Suprapubic skin (tissue), 4 donors: ENCODE measurements around the gene SMARCA4. TPM values are rescaled to one million over a fixed set of nuclear protein-coding genes. Genes with fewer than 3 reads are reported as not detected.
"Not testable (repeated sequence)": the region's sequence is repeated elsewhere in the genome, so short reads cannot be mapped to it uniquely, and the experiment has no call there.

Experiments used
- DNase-seq, 2 donors: peaks; one replicate each; pipeline ENCODE4 v3.0.0-alpha.2; 2019; ENCODE audit warnings: low spot score in 2 of 2
- H3K27ac ChIP-seq: fragments of 200-600 bp; sonication (generic); one replicate; pipeline ENCODE4 v1.5.1; 2019
- H3K27me3 ChIP-seq: fragments of 200-600 bp; sonication (generic); one replicate; pipeline ENCODE4 v1.5.1; 2019
- H3K36me3 ChIP-seq: fragments of 200-600 bp; sonication (generic); one replicate; pipeline ENCODE4 v1.5.1; 2019
- H3K4me1 ChIP-seq: fragments of 200-600 bp; sonication (generic); one replicate; pipeline ENCODE4 v1.5.1; 2019
- H3K4me3 ChIP-seq: fragments of 200-600 bp; sonication (generic); one replicate; pipeline ENCODE4 v1.5.1; 2019; ENCODE audit warnings: mild to moderate bottlenecking
- H3K9me3 ChIP-seq: fragments of 200-600 bp; sonication (generic); one replicate; pipeline ENCODE4 v1.5.1; 2019
- CTCF ChIP-seq, 2 donors: fragments of 200-600 bp in 1 of 2; fragments of 450-650 bp in 1 of 2; sonication (generic) in 1 of 2; IDR thresholded peaks; one replicate each; pipeline ENCODE4 v1.5.1; 2016 to 2019; ENCODE audit warnings: antibody characterized with exemption in 2 of 2, mild to moderate bottlenecking in 1 of 2, moderate library complexity in 1 of 2
- EP300 ChIP-seq: sonication (generic); formaldehyde crosslinking; IDR thresholded peaks from one replicate; pipeline ENCODE4 v1.6.1; 2017; ENCODE audit warnings: antibody characterized with exemption
- POLR2A ChIP-seq, 2 donors: fragments of 450-650 bp; IDR thresholded peaks; one replicate each; pipeline ENCODE4 v1.6.1; 2017; ENCODE audit warnings: antibody characterized with exemption in 2 of 2, mild to moderate bottlenecking in 2 of 2, moderate library complexity in 2 of 2
- POLR2AphosphoS5 ChIP-seq, 3 donors: sonication (generic); formaldehyde crosslinking; IDR thresholded peaks; one replicate each; pipeline ENCODE4 v1.6.1; 2017; ENCODE audit warnings: antibody characterized with exemption in 3 of 3
- WGBS: methylation state at CpG from one replicate; pipeline ENCODE4 v1.1.5; 2018; 5-methylcytosine and 5-hydroxymethylcytosine counted together
- total RNA-seq, 4 donors: library from RNA; depleted of rRNA; stranded (reverse); fragments of >200 nt; gene quantifications; one replicate each; pipeline ENCODE4 v1.1.0, GENCODE V29; 2016

Gene SMARCA4
- total RNA-seq, 4 donors from 2014 or later, result 85.2 to 142 (median 101) TPM

- peaks cover 18% of the 10 kb centered on the region for H3K4me1 ChIP-seq
- 79% methylated on average over 12 of the region's 12 CpGs for WGBS
- DNase-seq, result no peak
- TF ChIP-seq EP300 (no peak), POLR2A (IDR thresholded peaks at IDR 0.05) (no peak), POLR2AphosphoS5 (IDR thresholded peaks at IDR 0.05) (no peak), CTCF (IDR thresholded peaks at IDR 0.05) (no peak)
- no peaks in the 10 kb centered on the region for H3K27me3 ChIP-seq
- no peak overlapping the region for H3K4me3 ChIP-seq
- H3K36me3 ChIP-seq, result peaks cover 38% of the 10 kb centered on the region
- H3K27ac ChIP-seq, result no peak overlapping the region
- no peaks in the 10 kb centered on the region for H3K9me3 ChIP-seq
These were observed 139.2 kb downstream of the SMARCA4 start for GRCh38 chr19:11100049-11100448.

- H3K27me3 ChIP-seq, result no peaks in the 10 kb centered on the region
- peaks cover 8% of the 10 kb centered on the region for H3K4me1 ChIP-seq
- TF ChIP-seq POLR2A (IDR thresholded peaks at IDR 0.05) (no peak), EP300 (no peak), CTCF (IDR thresholded peaks at IDR 0.05) (no peak), POLR2AphosphoS5 (IDR thresholded peaks at IDR 0.05) (no peak)
- DNase-seq, result no peak
- 94% methylated on average over 5 of the region's 5 CpGs for WGBS
- no peak overlapping the region for H3K27ac ChIP-seq
- no peaks in the 10 kb centered on the region for H3K9me3 ChIP-seq
- peaks cover 48% of the 10 kb centered on the region for H3K36me3 ChIP-seq
- H3K4me3 ChIP-seq, result no peak overlapping the region
These were observed 140.2 kb downstream of the SMARCA4 start for GRCh38 chr19:11101057-11101456.

- peaks cover 66% of the 10 kb centered on the region for H3K36me3 ChIP-seq
- no peak for DNase-seq
- no peaks in the 10 kb centered on the region for H3K27me3 ChIP-seq
- no peaks in the 10 kb centered on the region for H3K9me3 ChIP-seq
- TF ChIP-seq CTCF (IDR thresholded peaks at IDR 0.05) (no peak), POLR2AphosphoS5 (IDR thresholded peaks at IDR 0.05) (no peak), EP300 (no peak), POLR2A (IDR thresholded peaks at IDR 0.05) (no peak)
- no peak overlapping the region for H3K27ac ChIP-seq
- no peaks in the 10 kb centered on the region for H3K4me1 ChIP-seq
- WGBS, result 94% methylated on average over 15 of the region's 16 CpGs
- H3K4me3 ChIP-seq, result no peak overlapping the region
These were observed 142.1 kb downstream of the SMARCA4 start for GRCh38 chr19:11102944-11103343.

GRCh38 chr19:11103667-11104066 lies 142.8 kb downstream of the SMARCA4 start:
- not testable (repeated sequence) for H3K9me3 ChIP-seq, H3K4me3 ChIP-seq, DNase-seq, H3K4me1 ChIP-seq, H3K27ac ChIP-seq, H3K27me3 ChIP-seq
- 93% methylated on average over 8 of the region's 10 CpGs for WGBS
- H3K36me3 ChIP-seq, result peaks cover 72% of the 10 kb centered on the region

GRCh38 chr19:11105014-11105636 lies 144.3 kb downstream of the SMARCA4 start:
- WGBS, result 92% methylated on average over 35 of the region's 36 CpGs

More at GRCh38 chr19:11105014-11105636, 144.3 kb downstream of the SMARCA4 start:
- no peak for TF ChIP-seq EP300
- TF ChIP-seq CTCF (IDR thresholded peaks at IDR 0.05), result no peak
- TF ChIP-seq POLR2AphosphoS5 (IDR thresholded peaks at IDR 0.05), result no peak
- TF ChIP-seq POLR2A (IDR thresholded peaks at IDR 0.05), result no peak
- Histone ChIP-seq H3K9me3 (no peaks in the 10 kb centered on the region), H3K4me1 (no peaks in the 10 kb centered on the region), H3K36me3 (peaks cover 86% of the 10 kb centered on the region), H3K27ac (no peak overlapping the region), H3K27me3 (no peaks in the 10 kb centered on the region), H3K4me3 (no peak overlapping the region)
- no peak for DNase-seq
